Aorta (tissue), 5 donors: ENCODE measurements around the gene FBXL19. TPM values are rescaled to one million over a fixed set of nuclear protein-coding genes. Genes with fewer than 3 reads are reported as not detected.
"Not testable (repeated sequence)": the region's sequence is repeated elsewhere in the genome, so short reads cannot be mapped to it uniquely, and the experiment has no call there.

Experiments
- ATAC-seq: fragments of 200-7000 bp; cut with Tn5 transposase; one replicate; pipeline ENCODE4 v1.9.1; 2022; ENCODE audit warnings: moderate library complexity; ENCODE audit not compliant: low FRiP score
- DNase-seq, 2 donors: peaks; one replicate each; pipeline ENCODE4 v3.0.0-alpha.2; 2020
- H3K27ac ChIP-seq, 2 donors: one replicate each; pipeline ENCODE4 v1.5.1; 2013; ENCODE audit warnings: low read length in 2 of 2, mild to moderate bottlenecking in 2 of 2, moderate library complexity in 2 of 2, control low read depth in 1 of 2, inconsistent platforms in 1 of 2, low read depth in 1 of 2
- H3K27me3 ChIP-seq, 2 donors: one replicate each; pipeline ENCODE4 v1.6.1; 2013; ENCODE audit warnings: control low read depth in 1 of 2, low read length in 1 of 2, mild to moderate bottlenecking in 1 of 2, moderate library complexity in 1 of 2; ENCODE audit not compliant: insufficient read depth in 2 of 2, control insufficient read depth in 1 of 2
- H3K36me3 ChIP-seq, 2 donors: one replicate each; pipeline ENCODE4 v1.6.1; 2013; ENCODE audit warnings: control low read depth in 1 of 2, low read length in 1 of 2, mild to moderate bottlenecking in 1 of 2; ENCODE audit not compliant: insufficient read depth in 2 of 2, control insufficient read depth in 1 of 2
- H3K4me1 ChIP-seq, 2 donors: one replicate each; pipeline ENCODE4 v1.6.1; 2013; ENCODE audit warnings: low read length in 2 of 2, control low read depth in 1 of 2, mild to moderate bottlenecking in 1 of 2, moderate library complexity in 1 of 2; ENCODE audit not compliant: insufficient read depth in 2 of 2, control insufficient read depth in 1 of 2
- H3K4me3 ChIP-seq, 2 donors: one replicate each; pipeline ENCODE4 v1.5.1; 2013; ENCODE audit warnings: low read length in 2 of 2, control low read depth in 1 of 2, mild to moderate bottlenecking in 1 of 2
- H3K9me3 ChIP-seq: one replicate; pipeline ENCODE4 v1.6.1; 2013; ENCODE audit warnings: mild to moderate bottlenecking, low read length; ENCODE audit not compliant: control insufficient read depth
- WGBS, 2 donors: extraction: QIAGEN DNeasy Blood & Tissue Kit; methylation state at CpG; one replicate each; pipeline ENCODE4 v1.1.7; 2013; 5-methylcytosine and 5-hydroxymethylcytosine counted together
- intact Hi-C, 2 donors: fragments of 100-400 bp; cut with DNase I; formaldehyde crosslinking; loops; one replicate each; pipeline versions ENCODE4 v1.14.2 to v1.15.0; 2022
- polyA plus RNA-seq, 2 donors: library from polyadenylated mRNA; stranded (reverse); fragments of 200-250 nt; gene quantifications; one replicate each; pipeline ENCODE4 v1.2.3, GENCODE V29; 2013
- total RNA-seq, 2 donors: library from RNA; stranded (reverse); fragmentation: NEBNext Ultra II Directional; extraction: Animal tissue kit (Norgen Biotek cat#: 25700); gene quantifications; one replicate each; pipeline ENCODE4 v1.2.1, GENCODE V29; 2021
- donor health status: healthy with polysubstance abuse.
- donor health status: Bipolar disorder and iron deficiency.
- donor health status: DM: no; HTN: no; CAD: no.
- donor health status: DM: no; HTN: no; CAD: no.
- donor health status: DM: yes; HTN: yes; CAD: no.

The FBXL19 gene
- total and polyA plus RNA-seq, 4 donors = 4.3 to 22.7 (median 13.1) TPM

- no peak for ATAC-seq
- Histone ChIP-seq H3K36me3 (peaks cover 0 to 5% of the 10 kb centered on the region in 2 donors), H3K4me1 (no peaks in the 10 kb centered on the region)
Observed at GRCh38 chr16:30885196-30885595, 38.2 kb upstream of the FBXL19 start.

GRCh38 chr16:30886145-30886544 lies 37.2 kb upstream of the FBXL19 start:
- H3K4me1 ChIP-seq = no peaks in the 10 kb centered on the region
- ATAC-seq (no peak), DNase-seq (no peak)
- H3K9me3 ChIP-seq = no peaks in the 10 kb centered on the region
- no peaks in the 10 kb centered on the region for H3K27me3 ChIP-seq
- 91 to 98% methylated on average over 1 of the region's 1 CpG for whole genome bisulfite sequencing, 2 donors
- H3K36me3 ChIP-seq = peaks cover 0 to 5% of the 10 kb centered on the region in 2 donors
- intact Hi-C loops = no loop called here
- H3K4me3 ChIP-seq = no peak overlapping the region
- H3K27ac ChIP-seq = no peak overlapping the region

More at GRCh38 chr16:30885196-30885595, 38.2 kb upstream of the FBXL19 start:
- Histone ChIP-seq H3K9me3 (no peaks in the 10 kb centered on the region), H3K27ac (no peak overlapping the region), H3K27me3 (no peaks in the 10 kb centered on the region), H3K4me3 (no peak overlapping the region)
- intact Hi-C loops = no loop called here
- no peak for DNase-seq
- WGBS, 2 donors = 87 to 89% methylated on average over 9 of the region's 9 CpGs

- intact Hi-C loops = no loop called here
- H3K36me3 ChIP-seq = peaks cover 0 to 5% of the 10 kb centered on the region in 2 donors
- no peak for DNase-seq
Observed at GRCh38 chr16:30887927-30888326, 35.4 kb upstream of the FBXL19 start.

GRCh38 chr16:30888856-30889499 lies 34.4 kb upstream of the FBXL19 start:
- Histone ChIP-seq H3K4me3 (no peak overlapping the region), H3K27ac (no peak overlapping the region), H3K36me3 (peaks cover 0 to 5% of the 10 kb centered on the region in 2 donors), H3K4me1 (no peaks in the 10 kb centered on the region), H3K9me3 (no peaks in the 10 kb centered on the region), H3K27me3 (no peaks in the 10 kb centered on the region)
- no peak for ATAC-seq
- 79 to 82% methylated on average over 8 of the region's 8 CpGs for WGBS, 2 donors
- DNase-seq = no peak
- intact Hi-C loops = no loop called here

More at GRCh38 chr16:30887927-30888326, 35.4 kb upstream of the FBXL19 start:
- Histone ChIP-seq H3K27ac (no peak overlapping the region), H3K9me3 (no peaks in the 10 kb centered on the region), H3K27me3 (no peaks in the 10 kb centered on the region), H3K4me1 (no peaks in the 10 kb centered on the region), H3K4me3 (no peak overlapping the region)
- no peak for ATAC-seq
- WGBS, 2 donors = 78 to 80% methylated on average over 9 of the region's 9 CpGs

- H3K36me3 ChIP-seq = peaks cover 0 to 5% of the 10 kb centered on the region in 2 donors
- ATAC-seq (no peak), DNase-seq (no peak)
- intact Hi-C loops = no loop called here
- H3K4me3 ChIP-seq = no peak overlapping the region
- WGBS, 2 donors = 47 to 54% methylated on average over 5 of the region's 5 CpGs
- H3K27ac ChIP-seq = no peak overlapping the region
- H3K4me1 ChIP-seq = no peaks in the 10 kb centered on the region
- no peaks in the 10 kb centered on the region for H3K9me3 ChIP-seq
- H3K27me3 ChIP-seq = no peaks in the 10 kb centered on the region
Observed at GRCh38 chr16:30889721-30890120, 33.7 kb upstream of the FBXL19 start.

GRCh38 chr16:30891043-30891823 lies 32.1 kb upstream of the FBXL19 start:
- H3K4me3 ChIP-seq, H3K27me3 ChIP-seq, intact Hi-C loops, H3K4me1 ChIP-seq, H3K27ac ChIP-seq, ATAC-seq, H3K9me3 ChIP-seq, DNase-seq, H3K36me3 ChIP-seq: not testable (repeated sequence)
- 88 to 90% methylated on average over 15 of the region's 15 CpGs for WGBS, 2 donors

GRCh38 chr16:30892670-30893416 lies 30.5 kb upstream of the FBXL19 start:
- Histone ChIP-seq H3K4me1 (no peaks in the 10 kb centered on the region), H3K36me3 (peaks cover 0 to 5% of the 10 kb centered on the region in 2 donors), H3K4me3 (peak overlapping the region in 1 of 2 donors; percentile 56), H3K27ac (no peak overlapping the region), H3K9me3 (no peaks in the 10 kb centered on the region), H3K27me3 (no peaks in the 10 kb centered on the region)
- intact Hi-C loops = loop anchor here in 1 of 2 donors (2.0 kb wide), 1 partner anchor 16 kb away; no protein-coding TSS in a partner anchor
- WGBS, 2 donors = 53 to 60% methylated on average over 19 to 20 of the region's 20 CpGs
- ATAC-seq (no peak), DNase-seq (no peak)

GRCh38 chr16:30893417-30893743 lies 30.0 kb upstream of the FBXL19 start:
- Histone ChIP-seq H3K27me3 (no peaks in the 10 kb centered on the region), H3K4me3 (peak overlapping the region; percentile 56 to 80), H3K9me3 (no peaks in the 10 kb centered on the region), H3K27ac (peak overlapping the region; percentile 10 to 48), H3K4me1 (no peaks in the 10 kb centered on the region), H3K36me3 (peaks cover 0 to 5% of the 10 kb centered on the region in 2 donors)
- WGBS, 2 donors = 0 to 1% methylated on average over 11 of the region's 11 CpGs
- ATAC-seq (no peak), DNase-seq (peak in 1 of 2 donors; percentile 78)
- intact Hi-C loops = loop anchor here in 1 of 2 donors (2.0 kb wide), 1 partner anchor 17 kb away; no protein-coding TSS in a partner anchor
